Subcutaneous preadipocyte (primary cell): ENCODE data around the gene NOP14. TPM values are rescaled to one million over a fixed set of nuclear protein-coding genes. Genes with fewer than 3 reads are reported as not detected.

Experiments
- total RNA-seq: library from RNA; depleted of rRNA; stranded (reverse); fragments of >200 nt; gene quantifications from 2 replicates; pipeline ENCODE4 v1.2.3, GENCODE V29; 2012

Gene NOP14
- total RNA-seq = 36.0 and 37.9 TPM in 2 replicates

DNA sequence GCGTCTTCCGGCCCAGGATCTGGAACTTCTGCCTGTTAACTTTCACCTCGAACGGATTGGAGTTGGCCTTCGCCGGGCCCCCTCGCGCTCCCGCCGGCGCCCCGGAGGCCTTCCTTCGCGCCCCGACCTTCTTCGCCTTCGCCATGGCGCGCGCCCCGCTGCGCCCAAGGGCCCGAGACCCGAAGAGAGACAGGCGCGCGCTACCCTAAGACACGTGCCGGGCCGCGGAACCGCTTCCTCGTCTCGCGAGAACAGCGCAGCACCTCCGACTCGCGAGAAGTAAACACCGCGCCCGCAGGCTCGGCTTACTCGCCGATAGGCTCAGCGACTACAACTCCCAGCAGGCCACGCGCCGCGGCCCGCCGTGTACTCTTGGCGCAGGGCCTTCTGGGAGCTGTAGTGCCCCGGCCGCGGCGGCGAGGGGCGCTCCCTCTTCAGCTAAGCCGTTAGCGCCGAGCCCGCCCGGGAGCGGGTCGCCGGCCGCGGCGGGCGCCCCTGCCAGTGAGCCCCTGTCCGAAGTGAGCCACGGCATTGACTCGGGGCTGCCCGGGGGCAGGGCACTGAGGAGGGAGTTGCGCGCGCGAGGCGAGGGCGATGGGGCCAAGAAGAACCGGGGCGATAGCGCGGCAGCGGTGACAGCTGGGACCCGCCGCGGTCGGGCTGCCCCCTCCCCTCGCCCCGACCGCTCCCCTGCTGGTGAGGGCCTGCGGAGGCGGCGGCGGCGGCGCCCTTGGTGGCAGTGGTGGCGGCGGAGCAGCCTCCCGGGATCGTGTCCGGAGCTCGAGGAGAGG, at the start of gene NOP14, which contains the start of gene GRK4:
NOP14 (minus strand) TSS at position 232 of the 791 bp plus-strand sequence; CDS start at position 145, 87 bp downstream.
GRK4 (plus strand) TSS at position 397 of the 791 bp plus-strand sequence. CDS start 500 bp downstream, outside the sequence.

Other genes with a start within 250 kb of the NOP14 start
- gene TNIP2, start 207.1 kb downstream of the NOP14 start, total RNA-seq = 38.7 and 41.5 TPM in 2 replicates
- gene SH3BP2, start 170.3 kb downstream of the NOP14 start, total RNA-seq = 20.6 and 37.1 TPM in 2 replicates
- gene ADD1, start 119.6 kb downstream of the NOP14 start, total RNA-seq = 151 and 169 TPM in 2 replicates
- gene GRK4, start 165 bp upstream of the NOP14 start, total RNA-seq = 4.4 and 5.7 TPM in 2 replicates
- not detected in 2 replicates for gene HTT-AS, start 111.1 kb upstream of the NOP14 start, total RNA-seq
- 62.5 and 66.3 TPM in 2 replicates for gene HTT, start 111.3 kb upstream of the NOP14 start, total RNA-seq